Epithelial cell of alveolus of lung (primary cell): ENCODE measurements around the gene VTCN1. TPM values are rescaled to one million over a fixed set of nuclear protein-coding genes. Genes with fewer than 3 reads are reported as not detected.

Source experiments
- total RNA-seq: library from RNA; depleted of rRNA; stranded (reverse); fragments of >200 nt; gene quantifications from 2 replicates; pipeline ENCODE4 v1.2.1, GENCODE V29; 2015

The VTCN1 gene
- not detected in 2 replicates for total RNA-seq

GRCh38 chr1:117210831-117211261 lies at the start of gene VTCN1:
TSS of gene VTCN1 (minus strand) at chr1:117210927. CDS start at chr1:117210855, 72 bp downstream.

GRCh38 chr1:117121589-117122329 lies 89.0 kb downstream of the VTCN1 start, which contains the start of gene TRIM45:
TSS of gene TRIM45 (minus strand) at chr1:117121749. CDS start at chr1:117121201, 548 bp downstream.

Other genes starting within 250 kb of the VTCN1 start
- under 0.01 and 0.32 TPM in 2 replicates for gene CD101, start 209.2 kb downstream of the VTCN1 start, total RNA-seq
- 8.8 and 14.5 TPM in 2 replicates for gene TTF2, start 150.6 kb downstream of the VTCN1 start, total RNA-seq
- 1.8 and 2.5 TPM in 2 replicates for gene TRIM45, start 89.2 kb downstream of the VTCN1 start, total RNA-seq
- gene MAN1A2, start 156.5 kb upstream of the VTCN1 start, total RNA-seq = 25.6 and 28.8 TPM in 2 replicates